HG02852 (cell line): ENCODE data around the gene TAC3.
"Not testable (repeated sequence)": the region's sequence is repeated elsewhere in the genome, so short reads cannot be mapped to it uniquely, and the experiment has no call there.

Experiments
- ATAC-seq: cut with Tn5 transposase; IDR thresholded peaks from one replicate; pipeline ENCODE4 v1.9.1; 2021; ENCODE audit warnings: mild to moderate bottlenecking, moderate library complexity; ENCODE audit not compliant: unreplicated experiment

Gene TAC3

GRCh38 chr12:56987011-56987410 is 29.3 kb downstream of the TAC3 start:
- ATAC-seq = no peak

- ATAC-seq = not testable (repeated sequence)
Measured at GRCh38 chr12:56985714-56986113, 30.6 kb downstream of the TAC3 start.

- ATAC-seq = no peak
Measured at GRCh38 chr12:56983386-56983785, 32.9 kb downstream of the TAC3 start.

GRCh38 chr12:56982578-56983236 is 33.6 kb downstream of the TAC3 start:
- ATAC-seq = not testable (repeated sequence)

GRCh38 chr12:56980941-56981530 is 35.3 kb downstream of the TAC3 start:
- no peak for ATAC-seq

GRCh38 chr12:56980268-56980667 is 36.1 kb downstream of the TAC3 start:
- no peak for ATAC-seq

GRCh38 chr12:56979628-56980027 is 36.7 kb downstream of the TAC3 start:
- no peak for ATAC-seq

GRCh38 chr12:56978397-56979138 is 37.8 kb downstream of the TAC3 start:
- no peak for ATAC-seq

- not testable (repeated sequence) for ATAC-seq
Measured at GRCh38 chr12:56977361-56977760, 39.0 kb downstream of the TAC3 start.

GRCh38 chr12:56974224-56974623 is 42.1 kb downstream of the TAC3 start:
- not testable (repeated sequence) for ATAC-seq

GRCh38 chr12:56968910-56969309 is 47.4 kb downstream of the TAC3 start:
- not testable (repeated sequence) for ATAC-seq

- ATAC-seq = not testable (repeated sequence)
Measured at GRCh38 chr12:56965997-56966642, 50.2 kb downstream of the TAC3 start.

- ATAC-seq = not testable (repeated sequence)
Measured at GRCh38 chr12:56965124-56965523, 51.2 kb downstream of the TAC3 start.

- not testable (repeated sequence) for ATAC-seq
Measured at GRCh38 chr12:56963557-56963956, 52.8 kb downstream of the TAC3 start.

- not testable (repeated sequence) for ATAC-seq
Measured at GRCh38 chr12:56962247-56962646, 54.1 kb downstream of the TAC3 start.
